Uterus (tissue), 4 donors: Measurements from ENCODE around the gene ARL8A. TPM values are rescaled to one million over a fixed set of nuclear protein-coding genes. Genes with fewer than 3 reads are reported as not detected.

ENCODE experiments used
- DNase-seq, 2 donors: peaks; one replicate each; pipeline ENCODE4 v3.0.0-alpha.2; 2019 to 2020
- H3K27ac ChIP-seq, 2 donors: fragments of 200-600 bp; sonication (generic); 1 replicate in 1 of 2; 2 replicates in 1 of 2; pipeline ENCODE4 v1.5.1; 2016 to 2018
- H3K27me3 ChIP-seq, 2 donors: fragments of 200-600 bp; sonication (generic); one replicate each; pipeline ENCODE4 v1.5.1; 2018 to 2019; ENCODE audit warnings: control low read depth in 1 of 2
- H3K36me3 ChIP-seq, 2 donors: fragments of 200-600 bp; sonication (generic); one replicate each; pipeline ENCODE4 v1.5.1; 2019; ENCODE audit warnings: control low read depth in 1 of 2
- H3K4me1 ChIP-seq, 2 donors: fragments of 200-600 bp; sonication (generic); one replicate each; pipeline ENCODE4 v1.5.1; 2018 to 2019; ENCODE audit warnings: control low read depth in 1 of 2
- H3K4me3 ChIP-seq, 2 donors: fragments of 200-600 bp; sonication (generic); 1 replicate in 1 of 2; 2 replicates in 1 of 2; pipeline ENCODE4 v1.5.1; 2018 to 2019; ENCODE audit warnings: mild to moderate bottlenecking in 1 of 2
- H3K9me3 ChIP-seq, 2 donors: fragments of 200-600 bp; sonication (generic); one replicate each; pipeline ENCODE4 v1.5.1; 2019; ENCODE audit warnings: control low read depth in 1 of 2
- POLR2A ChIP-seq, 2 donors: fragments of 450-650 bp; IDR thresholded peaks; one replicate each; pipeline ENCODE4 v1.6.1; 2016; ENCODE audit warnings: antibody characterized with exemption in 2 of 2, mild to moderate bottlenecking in 1 of 2, moderate library complexity in 1 of 2
- intact Hi-C: fragments of 100-400 bp; cut with DNase I; formaldehyde crosslinking; loops from one replicate; pipeline ENCODE4 v1.15.1; 2023; ENCODE audit warnings: low total_unique reads
- total RNA-seq, 4 donors: library from RNA; depleted of rRNA in 3 of 4; stranded (reverse); fragments of >200 nt in 3 of 4; gene quantifications; one replicate each; pipeline versions ENCODE4 v1.1.0 to v1.2.4, GENCODE V29; 2014 to 2023
- TF ChIP-seq, protein P1 (sequence below), 4 experiments: fragments of 200-600 bp in 2 of 4; fragments of 450-650 bp in 2 of 4; sonication (generic) in 2 of 4; IDR thresholded peaks; one replicate each; pipeline ENCODE4 v1.5.1; 2016 to 2019; ENCODE audit warnings: antibody characterized with exemption in 4 of 4, mild to moderate bottlenecking in 2 of 4, moderate library complexity in 1 of 4
- donor health status: DM: yes; HTN: yes; CAD: no.

Gene ARL8A
- total RNA-seq, 4 donors from 2014 or later, result 4.6 to 86.2 (median 18.7) TPM

GRCh38 chr1:202179828-202180750, 35.6 kb upstream of the ARL8A start:
- Histone ChIP-seq H3K9me3 (no peaks in the 10 kb centered on the region), H3K4me3 (no peak overlapping the region), H3K27me3 (no peaks in the 10 kb centered on the region), H3K36me3 (no peaks in the 10 kb centered on the region), H3K27ac (no peak overlapping the region), H3K4me1 (no peaks in the 10 kb centered on the region)
- no peak for DNase-seq
- TF ChIP-seq, protein P1, sequence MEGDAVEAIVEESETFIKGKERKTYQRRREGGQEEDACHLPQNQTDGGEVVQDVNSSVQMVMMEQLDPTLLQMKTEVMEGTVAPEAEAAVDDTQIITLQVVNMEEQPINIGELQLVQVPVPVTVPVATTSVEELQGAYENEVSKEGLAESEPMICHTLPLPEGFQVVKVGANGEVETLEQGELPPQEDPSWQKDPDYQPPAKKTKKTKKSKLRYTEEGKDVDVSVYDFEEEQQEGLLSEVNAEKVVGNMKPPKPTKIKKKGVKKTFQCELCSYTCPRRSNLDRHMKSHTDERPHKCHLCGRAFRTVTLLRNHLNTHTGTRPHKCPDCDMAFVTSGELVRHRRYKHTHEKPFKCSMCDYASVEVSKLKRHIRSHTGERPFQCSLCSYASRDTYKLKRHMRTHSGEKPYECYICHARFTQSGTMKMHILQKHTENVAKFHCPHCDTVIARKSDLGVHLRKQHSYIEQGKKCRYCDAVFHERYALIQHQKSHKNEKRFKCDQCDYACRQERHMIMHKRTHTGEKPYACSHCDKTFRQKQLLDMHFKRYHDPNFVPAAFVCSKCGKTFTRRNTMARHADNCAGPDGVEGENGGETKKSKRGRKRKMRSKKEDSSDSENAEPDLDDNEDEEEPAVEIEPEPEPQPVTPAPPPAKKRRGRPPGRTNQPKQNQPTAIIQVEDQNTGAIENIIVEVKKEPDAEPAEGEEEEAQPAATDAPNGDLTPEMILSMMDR (IDR thresholded peaks at IDR 0.05), result no peak
- no peak for TF ChIP-seq POLR2A (IDR thresholded peaks at IDR 0.05)
- intact Hi-C loops, result no loop called here

DNA sequence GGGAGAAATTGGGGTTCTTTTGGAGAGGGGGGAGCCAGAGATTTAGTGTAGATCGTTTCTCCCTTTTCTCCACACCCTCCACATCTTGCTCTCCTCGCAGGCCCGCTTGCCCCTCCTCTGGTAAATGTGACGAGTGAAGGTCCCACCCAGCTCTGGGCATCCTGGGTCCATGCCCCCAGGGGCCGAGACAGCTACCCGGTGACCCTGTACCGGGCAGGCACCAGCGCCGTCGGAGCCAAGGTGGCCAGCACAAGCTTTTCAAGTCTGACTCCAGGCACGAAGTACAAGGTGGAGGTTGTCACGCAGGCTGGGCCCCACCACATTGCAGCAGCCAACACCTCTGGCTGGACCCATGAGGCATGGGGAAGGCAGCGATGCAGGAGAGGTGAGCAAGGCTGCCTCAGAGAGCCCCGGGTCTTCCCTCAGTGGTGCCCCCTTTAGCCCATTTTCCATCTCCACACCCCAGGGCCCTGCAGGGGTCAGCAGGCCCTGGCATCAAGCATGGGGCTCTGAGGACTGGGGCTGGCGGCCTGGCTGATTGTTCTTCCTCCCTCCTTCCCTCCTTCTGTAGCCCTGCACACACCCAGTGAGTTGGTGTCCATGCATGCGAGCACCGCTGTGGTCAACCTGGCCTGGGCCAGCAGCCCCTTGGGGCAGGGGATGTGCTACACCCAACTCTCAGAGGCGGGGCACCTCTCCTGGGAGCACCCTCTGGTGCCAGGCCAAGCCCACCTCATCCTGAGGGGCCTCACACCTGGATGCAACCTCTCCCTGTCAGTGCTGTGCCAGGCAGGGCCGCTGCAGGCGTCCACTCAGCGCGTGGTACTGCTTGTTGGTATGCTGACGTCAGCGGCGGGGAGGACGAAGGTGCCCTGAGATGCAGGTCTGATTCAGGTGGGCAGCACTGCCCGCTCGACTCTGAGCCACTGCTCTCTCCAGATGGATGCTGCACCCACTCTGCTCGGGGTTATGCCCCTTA, 32.7 kb upstream of the ARL8A start:
- no peaks in the 10 kb centered on the region for H3K27me3 ChIP-seq
- intact Hi-C loops, result no loop called here
- TF ChIP-seq, protein P1 (IDR thresholded peaks at IDR 0.05), result no peak
- no peak for TF ChIP-seq POLR2A (IDR thresholded peaks at IDR 0.05)
- DNase-seq, result no peak
- no peak overlapping the region for H3K27ac ChIP-seq
- no peaks in the 10 kb centered on the region for H3K9me3 ChIP-seq
- no peaks in the 10 kb centered on the region for H3K36me3 ChIP-seq
- no peaks in the 10 kb centered on the region for H3K4me1 ChIP-seq
- no peak overlapping the region for H3K4me3 ChIP-seq

- no peaks in the 10 kb centered on the region for H3K27me3 ChIP-seq
- H3K4me3 ChIP-seq, result no peak overlapping the region
- TF ChIP-seq POLR2A (IDR thresholded peaks at IDR 0.05), result no peak
- TF ChIP-seq, protein P1 (IDR thresholded peaks at IDR 0.05), result no peak
- H3K9me3 ChIP-seq, result no peaks in the 10 kb centered on the region
- H3K36me3 ChIP-seq, result no peaks in the 10 kb centered on the region
- DNase-seq, result no peak
- H3K4me1 ChIP-seq, result no peaks in the 10 kb centered on the region
- intact Hi-C loops, result no loop called here
- no peak overlapping the region for H3K27ac ChIP-seq
Measured at GRCh38 chr1:202173993-202174392, 29.5 kb upstream of the ARL8A start.

GRCh38 chr1:202172015-202172355, 27.4 kb upstream of the ARL8A start:
- Histone ChIP-seq H3K27me3 (no peaks in the 10 kb centered on the region), H3K36me3 (no peaks in the 10 kb centered on the region), H3K4me1 (no peaks in the 10 kb centered on the region), H3K27ac (no peak overlapping the region), H3K9me3 (no peaks in the 10 kb centered on the region), H3K4me3 (no peak overlapping the region)
- intact Hi-C loops, result no loop called here
- no peak for TF ChIP-seq POLR2A (IDR thresholded peaks at IDR 0.05)
- no peak for DNase-seq

GRCh38 chr1:202171292-202172014, 26.9 kb upstream of the ARL8A start:
- Histone ChIP-seq H3K4me1 (no peaks in the 10 kb centered on the region), H3K9me3 (no peaks in the 10 kb centered on the region), H3K4me3 (no peak overlapping the region), H3K27ac (no peak overlapping the region), H3K27me3 (no peaks in the 10 kb centered on the region), H3K36me3 (no peaks in the 10 kb centered on the region)
- TF ChIP-seq, protein P1 (IDR thresholded peaks at IDR 0.05), result no peak
- no peak for TF ChIP-seq POLR2A (IDR thresholded peaks at IDR 0.05)
- no peak for DNase-seq
- intact Hi-C loops, result no loop called here
